ENCODE data around the gene PROS1.

DNA sequence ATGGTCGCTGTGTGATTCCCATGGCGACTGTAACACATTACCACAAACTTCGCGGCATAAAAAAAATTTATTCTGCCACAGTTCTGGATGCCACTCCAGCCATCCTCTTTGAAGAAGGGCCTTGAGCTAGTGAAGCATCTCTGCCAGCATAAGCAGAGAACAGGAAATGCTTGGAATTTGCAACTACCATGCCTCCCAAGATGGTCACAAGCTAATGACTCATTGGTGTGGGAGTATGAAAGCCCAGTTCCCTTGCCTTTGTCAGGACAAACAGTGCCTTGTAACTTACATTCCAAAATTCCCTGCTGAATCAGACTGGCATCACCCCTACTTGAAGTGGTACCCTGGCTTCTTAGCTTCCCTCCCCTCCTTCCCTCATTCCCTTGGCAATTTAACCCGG lies 129.7 kb downstream of the PROS1 start:
- no peak for TF ChIP-seq EZH2 (IDR thresholded peaks at IDR 0.05; ENCODE audit: borderline replicate concordance, low read depth, low read length, severe bottlenecking)
- no peak for TF ChIP-seq POLR2AphosphoS5 (IDR thresholded peaks at IDR 0.05; ENCODE audit: insufficient read depth, low read depth, low read length)
- TF ChIP-seq, protein P1, sequence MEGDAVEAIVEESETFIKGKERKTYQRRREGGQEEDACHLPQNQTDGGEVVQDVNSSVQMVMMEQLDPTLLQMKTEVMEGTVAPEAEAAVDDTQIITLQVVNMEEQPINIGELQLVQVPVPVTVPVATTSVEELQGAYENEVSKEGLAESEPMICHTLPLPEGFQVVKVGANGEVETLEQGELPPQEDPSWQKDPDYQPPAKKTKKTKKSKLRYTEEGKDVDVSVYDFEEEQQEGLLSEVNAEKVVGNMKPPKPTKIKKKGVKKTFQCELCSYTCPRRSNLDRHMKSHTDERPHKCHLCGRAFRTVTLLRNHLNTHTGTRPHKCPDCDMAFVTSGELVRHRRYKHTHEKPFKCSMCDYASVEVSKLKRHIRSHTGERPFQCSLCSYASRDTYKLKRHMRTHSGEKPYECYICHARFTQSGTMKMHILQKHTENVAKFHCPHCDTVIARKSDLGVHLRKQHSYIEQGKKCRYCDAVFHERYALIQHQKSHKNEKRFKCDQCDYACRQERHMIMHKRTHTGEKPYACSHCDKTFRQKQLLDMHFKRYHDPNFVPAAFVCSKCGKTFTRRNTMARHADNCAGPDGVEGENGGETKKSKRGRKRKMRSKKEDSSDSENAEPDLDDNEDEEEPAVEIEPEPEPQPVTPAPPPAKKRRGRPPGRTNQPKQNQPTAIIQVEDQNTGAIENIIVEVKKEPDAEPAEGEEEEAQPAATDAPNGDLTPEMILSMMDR (IDR thresholded peaks at IDR 0.05; ENCODE audit: extremely low read depth in 1 of 2, insufficient read depth in 1 of 2, low read depth in 1 of 2, low read length in 2 of 2) = no peak
- TF ChIP-seq POLR2A (IDR thresholded peaks at IDR 0.05; ENCODE audit: low read depth, low read length) = no peak
- peak; percentile 36 for TF ChIP-seq JUN (IDR thresholded peaks at IDR 0.05; ENCODE audit: borderline replicate concordance, insufficient read depth, insufficient read length, low read depth)
